Gastrocnemius medialis (tissue), 4 donors: Measurements from ENCODE around the gene PRKCE.

Source experiments
- CTCF ChIP-seq, 5 experiments: fragments of 450-650 bp in 3 of 5; fragments of 200-600 bp in 2 of 5; sonication (generic) in 2 of 5; IDR thresholded peaks in 4 of 5; conservative IDR thresholded peaks in 1 of 5; 1 replicate in 4 of 5; 2 replicates in 1 of 5; pipeline ENCODE4 v1.5.1; 2016 to 2019; ENCODE audit warnings: antibody characterized with exemption in 5 of 5, mild to moderate bottlenecking in 3 of 5, moderate library complexity in 3 of 5
- POLR2A ChIP-seq, 2 donors: fragments of 450-650 bp; IDR thresholded peaks; one replicate each; pipeline ENCODE4 v1.6.1; 2017; ENCODE audit warnings: antibody characterized with exemption in 2 of 2, mild to moderate bottlenecking in 2 of 2, moderate library complexity in 2 of 2

GRCh38 chr2:46170611-46171350 lies 519.3 kb downstream of the PRKCE start:
- TF ChIP-seq CTCF (IDR thresholded peaks at IDR 0.05 in 4 of 5, conservative IDR thresholded peaks at IDR 0.05 in 1 of 5) (no peak), POLR2A (IDR thresholded peaks at IDR 0.05) (no peak)
